ENCODE measurements around the gene TMEM218. TPM values are rescaled to one million over a fixed set of nuclear protein-coding genes. Genes with fewer than 3 reads are reported as not detected.

TMEM218 gene
- total RNA-seq, 4 donors from 2014 or later = 9.9 to 19.9 (median 14.6) TPM

DNA sequence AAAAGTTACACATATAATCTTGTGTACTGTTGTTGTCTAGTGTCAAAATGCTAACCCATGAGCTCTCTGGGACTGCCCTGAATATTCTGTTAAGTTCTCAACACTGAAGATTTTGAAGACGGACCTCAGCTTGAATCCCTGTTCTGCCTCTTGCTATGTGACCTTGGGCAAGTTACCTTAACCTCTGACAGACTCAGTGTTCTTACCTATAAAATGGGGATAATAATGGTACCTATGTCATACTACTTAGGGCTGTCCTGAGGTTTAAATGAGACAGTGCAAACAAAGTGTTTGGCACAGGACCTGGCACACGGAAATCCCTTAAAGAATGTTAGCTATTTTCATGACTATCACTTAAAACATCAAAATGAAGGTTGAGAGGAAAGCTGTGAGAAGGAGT, 11.3 kb downstream of the TMEM218 start:
- no peaks in the 10 kb centered on the region for H3K27me3 ChIP-seq
- no peaks in the 10 kb centered on the region for H3K4me1 ChIP-seq
- no peaks in the 10 kb centered on the region for H3K9me3 ChIP-seq
- no peak overlapping the region for H3K4me3 ChIP-seq
- TF ChIP-seq, protein P1, sequence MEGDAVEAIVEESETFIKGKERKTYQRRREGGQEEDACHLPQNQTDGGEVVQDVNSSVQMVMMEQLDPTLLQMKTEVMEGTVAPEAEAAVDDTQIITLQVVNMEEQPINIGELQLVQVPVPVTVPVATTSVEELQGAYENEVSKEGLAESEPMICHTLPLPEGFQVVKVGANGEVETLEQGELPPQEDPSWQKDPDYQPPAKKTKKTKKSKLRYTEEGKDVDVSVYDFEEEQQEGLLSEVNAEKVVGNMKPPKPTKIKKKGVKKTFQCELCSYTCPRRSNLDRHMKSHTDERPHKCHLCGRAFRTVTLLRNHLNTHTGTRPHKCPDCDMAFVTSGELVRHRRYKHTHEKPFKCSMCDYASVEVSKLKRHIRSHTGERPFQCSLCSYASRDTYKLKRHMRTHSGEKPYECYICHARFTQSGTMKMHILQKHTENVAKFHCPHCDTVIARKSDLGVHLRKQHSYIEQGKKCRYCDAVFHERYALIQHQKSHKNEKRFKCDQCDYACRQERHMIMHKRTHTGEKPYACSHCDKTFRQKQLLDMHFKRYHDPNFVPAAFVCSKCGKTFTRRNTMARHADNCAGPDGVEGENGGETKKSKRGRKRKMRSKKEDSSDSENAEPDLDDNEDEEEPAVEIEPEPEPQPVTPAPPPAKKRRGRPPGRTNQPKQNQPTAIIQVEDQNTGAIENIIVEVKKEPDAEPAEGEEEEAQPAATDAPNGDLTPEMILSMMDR (IDR thresholded peaks at IDR 0.05) = no peak
- no peak for TF ChIP-seq POLR2A (IDR thresholded peaks at IDR 0.05)
- TF ChIP-seq POLR2AphosphoS5 (IDR thresholded peaks at IDR 0.05) = no peak
- TF ChIP-seq EP300 (IDR thresholded peaks at IDR 0.05) = no peak
- peaks cover 58% of the 10 kb centered on the region for H3K36me3 ChIP-seq
- H3K27ac ChIP-seq = no peak overlapping the region
- no peak for DNase-seq (ENCODE audit: low spot score in 2 of 2)
- 95% methylated on average over 2 of the region's 2 CpGs for WGBS

DNA sequence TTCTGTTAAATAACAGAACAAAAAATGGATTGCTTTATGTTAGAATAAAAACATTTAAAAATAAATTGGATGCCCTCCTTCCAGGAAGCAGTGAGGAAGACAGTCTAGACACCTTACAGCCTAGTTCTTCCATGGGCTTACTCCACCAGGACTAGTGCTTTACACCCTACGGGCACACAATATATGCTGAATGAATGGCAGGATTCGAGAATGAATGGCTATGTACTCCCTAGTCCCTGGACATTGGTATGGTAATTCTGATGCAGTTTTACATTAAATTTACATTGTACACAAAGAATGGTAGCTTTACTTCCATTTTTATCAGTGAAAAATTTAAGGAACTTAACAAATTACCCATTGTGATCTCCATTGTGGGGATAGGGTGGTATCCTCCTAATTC, 16.7 kb downstream of the TMEM218 start:
- Histone ChIP-seq H3K36me3 (peaks cover 43% of the 10 kb centered on the region), H3K4me3 (no peak overlapping the region), H3K9me3 (no peaks in the 10 kb centered on the region), H3K27ac (no peak overlapping the region), H3K27me3 (no peaks in the 10 kb centered on the region), H3K4me1 (peaks cover 3% of the 10 kb centered on the region)
- 96% methylated on average over 2 of the region's 2 CpGs for WGBS
- DNase-seq (ENCODE audit: low spot score in 2 of 2) = no peak
- no peak for TF ChIP-seq EP300 (IDR thresholded peaks at IDR 0.05)
- no peak for TF ChIP-seq POLR2A (IDR thresholded peaks at IDR 0.05)
- TF ChIP-seq, protein P1 (IDR thresholded peaks at IDR 0.05) = no peak
- TF ChIP-seq POLR2AphosphoS5 (IDR thresholded peaks at IDR 0.05) = no peak

DNA sequence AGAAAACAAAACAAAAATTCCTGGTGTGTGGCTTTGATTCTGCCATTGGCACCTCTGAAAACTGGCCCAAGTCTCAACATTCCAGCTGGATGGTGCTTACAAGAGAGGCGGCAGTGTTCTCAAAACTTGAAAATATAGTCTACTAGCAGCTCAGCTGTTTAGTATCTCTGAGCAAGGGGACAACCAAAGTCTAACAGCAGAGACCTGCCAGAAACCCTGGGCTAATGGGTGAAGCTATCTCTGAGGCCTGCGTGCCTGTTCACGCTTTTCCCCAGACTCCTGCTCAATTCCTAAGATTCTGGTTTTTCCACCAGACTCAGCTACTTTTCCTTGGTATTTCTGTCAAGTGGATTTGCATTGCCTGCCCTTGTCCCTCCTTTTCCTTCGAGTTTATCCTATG, 17.9 kb downstream of the TMEM218 start:
- no peak for DNase-seq (ENCODE audit: low spot score in 2 of 2)
- Histone ChIP-seq H3K27ac (no peak overlapping the region), H3K4me3 (no peak overlapping the region), H3K9me3 (no peaks in the 10 kb centered on the region), H3K4me1 (peaks cover 3% of the 10 kb centered on the region), H3K36me3 (peaks cover 32% of the 10 kb centered on the region), H3K27me3 (no peaks in the 10 kb centered on the region)
- WGBS = 69% methylated on average over 4 of the region's 4 CpGs
- TF ChIP-seq POLR2A (IDR thresholded peaks at IDR 0.05) (no peak), EP300 (IDR thresholded peaks at IDR 0.05) (no peak), POLR2AphosphoS5 (IDR thresholded peaks at IDR 0.05) (no peak)
- TF ChIP-seq, protein P1 (IDR thresholded peaks at IDR 0.05) = no peak

DNA sequence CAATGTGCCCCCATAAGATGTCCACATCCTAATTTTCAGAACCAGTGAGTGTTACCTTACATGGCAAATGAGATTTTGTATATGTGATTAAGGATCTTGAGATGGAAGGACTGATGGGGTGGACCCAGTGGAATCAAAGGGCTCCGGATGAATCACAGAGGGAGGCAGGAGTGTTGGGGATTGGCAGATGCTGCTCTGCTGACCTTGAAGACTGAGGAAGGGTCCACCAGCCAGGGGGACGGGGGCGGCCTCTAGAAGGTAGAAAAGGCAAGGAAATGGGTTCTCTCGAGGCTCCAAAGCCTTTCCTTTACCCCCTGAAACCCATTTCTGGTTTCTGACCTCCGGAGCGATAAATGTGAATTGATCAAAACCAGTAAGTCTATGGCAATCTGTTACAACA, 18.8 kb downstream of the TMEM218 start:
- Histone ChIP-seq H3K4me1 (peaks cover 3% of the 10 kb centered on the region), H3K4me3 (no peak overlapping the region), H3K27ac (no peak overlapping the region), H3K9me3 (no peaks in the 10 kb centered on the region), H3K36me3 (peaks cover 24% of the 10 kb centered on the region), H3K27me3 (no peaks in the 10 kb centered on the region)
- no peak for DNase-seq (ENCODE audit: low spot score in 2 of 2)
- TF ChIP-seq POLR2AphosphoS5 (IDR thresholded peaks at IDR 0.05) = no peak
- TF ChIP-seq EP300 (IDR thresholded peaks at IDR 0.05) = no peak
- TF ChIP-seq POLR2A (IDR thresholded peaks at IDR 0.05) = no peak
- TF ChIP-seq, protein P1 (IDR thresholded peaks at IDR 0.05) = no peak
- WGBS = 89% methylated on average over 6 of the region's 6 CpGs

DNA sequence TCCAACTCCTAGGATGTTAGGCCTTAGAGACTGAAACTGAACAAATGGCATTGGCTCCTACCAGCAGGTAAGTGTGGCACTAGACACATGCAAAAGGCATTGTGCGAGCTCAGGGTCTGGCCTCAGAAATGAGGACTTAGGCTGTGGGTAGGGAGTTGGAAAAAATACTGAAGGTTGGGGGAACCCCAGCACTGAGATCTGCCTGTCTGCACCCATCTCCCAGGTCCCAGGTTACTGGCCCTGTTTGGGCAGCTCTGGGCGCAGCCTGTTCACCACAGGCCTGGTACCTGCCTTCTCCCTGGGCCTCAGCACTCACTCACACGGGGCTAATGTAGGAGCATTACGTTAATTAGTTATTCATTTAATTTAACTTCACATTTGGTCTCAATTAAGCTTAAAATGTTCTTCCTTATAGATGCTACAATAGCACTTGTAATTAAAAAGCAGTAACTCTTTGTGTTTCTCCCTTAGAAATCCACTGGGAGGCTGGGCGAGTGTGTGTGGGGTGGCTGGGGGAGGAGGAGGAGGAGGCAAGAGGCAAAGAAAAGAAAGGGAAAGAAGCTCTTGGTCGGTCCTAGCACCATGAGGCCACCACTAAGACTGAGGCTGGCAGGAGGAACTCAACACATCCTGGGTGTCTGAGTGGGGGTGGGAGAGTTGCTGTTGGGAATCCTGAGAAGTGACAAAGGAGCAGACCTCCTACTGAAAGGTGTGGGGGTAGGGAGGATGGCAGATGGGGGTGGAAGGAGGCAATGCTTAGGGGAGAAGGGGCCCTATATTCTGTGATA, 19.4 kb downstream of the TMEM218 start:
- Histone ChIP-seq H3K27ac (no peak overlapping the region), H3K4me3 (no peak overlapping the region), H3K36me3 (peaks cover 18% of the 10 kb centered on the region), H3K4me1 (peaks cover 3% of the 10 kb centered on the region), H3K27me3 (no peaks in the 10 kb centered on the region), H3K9me3 (no peaks in the 10 kb centered on the region)
- TF ChIP-seq EP300 (IDR thresholded peaks at IDR 0.05) = no peak
- TF ChIP-seq, protein P1 (IDR thresholded peaks at IDR 0.05) = no peak
- no peak for TF ChIP-seq POLR2AphosphoS5 (IDR thresholded peaks at IDR 0.05)
- TF ChIP-seq POLR2A (IDR thresholded peaks at IDR 0.05) = no peak
- DNase-seq (ENCODE audit: low spot score in 2 of 2) = no peak
- 84% methylated on average over 6 of the region's 6 CpGs for WGBS

Data from suprapubic skin (tissue), 4 donors.